Measurements from ENCODE around the gene BATF2.

DNA sequence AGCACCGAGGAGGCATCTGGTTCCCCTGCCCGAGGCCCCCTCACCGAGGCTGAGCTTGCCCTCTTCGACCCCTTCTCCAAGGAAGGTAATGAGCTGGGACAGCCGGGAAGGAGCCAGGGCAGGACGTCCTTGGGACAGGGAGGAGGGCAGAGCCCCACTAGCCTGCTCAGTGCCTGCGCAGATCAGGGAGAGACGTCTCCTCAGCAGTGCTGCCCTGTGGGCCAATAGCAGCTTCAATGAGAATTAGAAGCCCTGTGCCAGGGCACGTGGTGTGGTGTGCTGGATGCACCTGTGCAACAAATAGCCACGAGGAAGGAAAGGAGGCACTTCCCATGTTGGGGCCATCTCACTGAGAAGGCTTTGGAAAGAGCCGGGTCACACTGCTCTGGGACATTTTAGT, 38.8 kb upstream of the BATF2 start:
- TF ChIP-seq, protein P1, sequence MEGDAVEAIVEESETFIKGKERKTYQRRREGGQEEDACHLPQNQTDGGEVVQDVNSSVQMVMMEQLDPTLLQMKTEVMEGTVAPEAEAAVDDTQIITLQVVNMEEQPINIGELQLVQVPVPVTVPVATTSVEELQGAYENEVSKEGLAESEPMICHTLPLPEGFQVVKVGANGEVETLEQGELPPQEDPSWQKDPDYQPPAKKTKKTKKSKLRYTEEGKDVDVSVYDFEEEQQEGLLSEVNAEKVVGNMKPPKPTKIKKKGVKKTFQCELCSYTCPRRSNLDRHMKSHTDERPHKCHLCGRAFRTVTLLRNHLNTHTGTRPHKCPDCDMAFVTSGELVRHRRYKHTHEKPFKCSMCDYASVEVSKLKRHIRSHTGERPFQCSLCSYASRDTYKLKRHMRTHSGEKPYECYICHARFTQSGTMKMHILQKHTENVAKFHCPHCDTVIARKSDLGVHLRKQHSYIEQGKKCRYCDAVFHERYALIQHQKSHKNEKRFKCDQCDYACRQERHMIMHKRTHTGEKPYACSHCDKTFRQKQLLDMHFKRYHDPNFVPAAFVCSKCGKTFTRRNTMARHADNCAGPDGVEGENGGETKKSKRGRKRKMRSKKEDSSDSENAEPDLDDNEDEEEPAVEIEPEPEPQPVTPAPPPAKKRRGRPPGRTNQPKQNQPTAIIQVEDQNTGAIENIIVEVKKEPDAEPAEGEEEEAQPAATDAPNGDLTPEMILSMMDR (IDR thresholded peaks at IDR 0.05) = no peak
- TF ChIP-seq POLR2A (IDR thresholded peaks at IDR 0.05) = no peak

Data from adrenal gland (tissue), 5 donors.